Coronary artery (tissue), 2 donors: ENCODE data around the gene FCSK.

Experiments used
- DNase-seq: peaks from one replicate; pipeline ENCODE4 v3.0.0-alpha.2; 2017; ENCODE audit warnings: low spot score
- H3K27ac ChIP-seq, 2 donors: fragments of 200-600 bp; sonication (generic); one replicate each; pipeline ENCODE4 v1.5.1; 2016 to 2019
- H3K4me3 ChIP-seq: fragments of 200-600 bp; sonication (generic); 2 replicates; pipeline ENCODE4 v1.5.1; 2016; ENCODE audit warnings: mild to moderate bottlenecking, moderate library complexity
- TF ChIP-seq, protein P1 (sequence below): fragments of 200-600 bp; sonication (generic); IDR thresholded peaks from one replicate; pipeline ENCODE4 v1.5.1; 2019; ENCODE audit warnings: antibody characterized with exemption

FCSK gene

DNA sequence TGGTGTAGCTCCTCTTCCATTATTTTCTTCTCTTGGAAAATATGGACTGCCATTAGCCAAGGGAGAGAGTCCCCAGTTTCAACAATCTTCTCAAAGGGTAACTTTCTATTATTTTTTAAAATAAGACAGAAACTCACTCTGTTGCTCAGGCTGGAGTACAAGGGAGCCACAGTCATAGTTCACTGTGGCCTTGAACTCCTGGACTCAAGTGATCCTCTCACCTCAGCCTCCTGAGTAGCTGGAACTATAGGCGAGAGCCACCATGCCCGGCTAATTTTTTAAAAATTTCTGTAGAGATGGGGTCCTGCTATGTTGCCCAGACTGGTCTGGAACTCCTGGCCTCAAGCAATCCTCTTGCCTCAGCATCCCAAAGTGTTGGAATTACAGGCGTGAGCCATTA is 55.8 kb downstream of the FCSK start:
- TF ChIP-seq, protein P1, sequence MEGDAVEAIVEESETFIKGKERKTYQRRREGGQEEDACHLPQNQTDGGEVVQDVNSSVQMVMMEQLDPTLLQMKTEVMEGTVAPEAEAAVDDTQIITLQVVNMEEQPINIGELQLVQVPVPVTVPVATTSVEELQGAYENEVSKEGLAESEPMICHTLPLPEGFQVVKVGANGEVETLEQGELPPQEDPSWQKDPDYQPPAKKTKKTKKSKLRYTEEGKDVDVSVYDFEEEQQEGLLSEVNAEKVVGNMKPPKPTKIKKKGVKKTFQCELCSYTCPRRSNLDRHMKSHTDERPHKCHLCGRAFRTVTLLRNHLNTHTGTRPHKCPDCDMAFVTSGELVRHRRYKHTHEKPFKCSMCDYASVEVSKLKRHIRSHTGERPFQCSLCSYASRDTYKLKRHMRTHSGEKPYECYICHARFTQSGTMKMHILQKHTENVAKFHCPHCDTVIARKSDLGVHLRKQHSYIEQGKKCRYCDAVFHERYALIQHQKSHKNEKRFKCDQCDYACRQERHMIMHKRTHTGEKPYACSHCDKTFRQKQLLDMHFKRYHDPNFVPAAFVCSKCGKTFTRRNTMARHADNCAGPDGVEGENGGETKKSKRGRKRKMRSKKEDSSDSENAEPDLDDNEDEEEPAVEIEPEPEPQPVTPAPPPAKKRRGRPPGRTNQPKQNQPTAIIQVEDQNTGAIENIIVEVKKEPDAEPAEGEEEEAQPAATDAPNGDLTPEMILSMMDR, result no peak
- Histone ChIP-seq H3K4me3 (no peak overlapping the region), H3K27ac (no peak overlapping the region)
- DNase-seq, result no peak

DNA sequence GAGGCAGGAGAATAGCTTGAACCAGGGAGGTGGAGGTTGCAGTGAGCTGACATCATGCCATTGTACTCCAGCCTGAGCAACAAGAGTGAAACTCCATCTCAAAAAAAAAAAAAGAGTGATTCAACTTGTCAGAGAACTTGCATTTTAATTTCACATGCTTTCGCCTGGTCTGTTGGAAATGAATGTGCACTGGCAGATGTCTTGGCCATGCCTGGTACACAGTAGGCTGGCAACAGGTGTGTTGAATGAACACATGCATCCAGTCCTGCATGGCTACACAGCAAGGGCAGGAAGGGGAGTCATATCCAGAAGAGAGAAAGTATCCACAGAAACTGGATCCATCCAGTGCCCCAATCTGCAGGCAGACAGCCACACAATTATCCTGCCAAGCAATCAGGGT is 57.4 kb downstream of the FCSK start:
- TF ChIP-seq, protein P1, result no peak
- H3K4me3 ChIP-seq, result no peak overlapping the region
- H3K27ac ChIP-seq, result no peak overlapping the region
- no peak for DNase-seq

DNA sequence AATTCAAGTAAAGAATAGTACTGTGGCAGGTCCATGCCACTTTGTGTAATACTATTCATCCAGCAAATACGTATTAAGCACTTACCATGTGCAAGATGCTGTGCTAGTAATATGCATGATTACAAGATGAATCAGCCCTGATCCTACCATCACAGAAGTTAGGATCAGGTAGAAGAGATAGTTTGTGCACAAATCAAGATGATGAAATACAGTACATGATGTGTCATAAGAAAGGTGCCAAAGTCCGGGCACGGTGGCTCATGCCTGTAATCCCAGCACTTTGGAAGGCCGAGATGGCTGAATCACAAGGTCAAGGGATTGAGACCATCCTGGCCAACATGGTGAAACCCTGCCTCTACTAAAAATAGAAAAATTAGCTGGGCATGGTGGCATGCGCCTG is 58.1 kb downstream of the FCSK start:
- TF ChIP-seq, protein P1, result no peak
- H3K27ac ChIP-seq, result no peak overlapping the region

DNA sequence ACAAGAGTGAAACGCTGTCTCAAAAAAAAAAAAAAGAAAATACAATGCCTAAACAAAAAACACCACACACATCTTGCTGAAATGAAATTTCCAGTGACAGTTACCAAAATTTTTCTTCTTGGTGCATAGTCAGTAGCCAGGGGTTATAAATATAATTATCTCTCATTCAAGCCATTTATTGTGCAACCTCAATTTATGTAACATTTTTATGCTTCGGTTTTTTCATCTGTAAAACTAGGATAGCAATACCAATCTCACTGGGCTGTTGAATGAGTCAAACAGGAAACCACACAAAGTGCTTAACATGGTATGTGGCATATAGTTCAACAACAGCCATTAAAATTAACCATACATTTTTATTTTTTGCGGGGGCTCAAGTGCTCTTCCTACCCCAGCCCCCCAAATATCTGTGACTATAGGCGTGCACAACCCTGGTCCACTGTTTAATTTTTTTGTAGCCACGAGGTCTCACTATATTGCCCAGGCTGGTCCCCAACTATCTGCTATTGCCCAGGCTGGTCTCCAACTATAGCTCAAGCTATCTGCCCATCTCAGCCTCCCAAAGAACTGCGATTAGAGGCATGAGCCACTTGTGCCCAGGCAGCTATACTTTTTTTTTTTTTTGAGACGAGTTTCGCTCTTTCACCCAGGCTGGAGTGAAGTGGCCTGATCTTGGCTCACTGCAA is 66.4 kb downstream of the FCSK start:
- no peak overlapping the region for H3K27ac ChIP-seq
- TF ChIP-seq, protein P1, result no peak
- H3K4me3 ChIP-seq, result no peak overlapping the region
- DNase-seq, result no peak

More for the DNA sequence above, 58.1 kb downstream of the FCSK start:
- DNase-seq, result no peak
- H3K4me3 ChIP-seq, result no peak overlapping the region

DNA sequence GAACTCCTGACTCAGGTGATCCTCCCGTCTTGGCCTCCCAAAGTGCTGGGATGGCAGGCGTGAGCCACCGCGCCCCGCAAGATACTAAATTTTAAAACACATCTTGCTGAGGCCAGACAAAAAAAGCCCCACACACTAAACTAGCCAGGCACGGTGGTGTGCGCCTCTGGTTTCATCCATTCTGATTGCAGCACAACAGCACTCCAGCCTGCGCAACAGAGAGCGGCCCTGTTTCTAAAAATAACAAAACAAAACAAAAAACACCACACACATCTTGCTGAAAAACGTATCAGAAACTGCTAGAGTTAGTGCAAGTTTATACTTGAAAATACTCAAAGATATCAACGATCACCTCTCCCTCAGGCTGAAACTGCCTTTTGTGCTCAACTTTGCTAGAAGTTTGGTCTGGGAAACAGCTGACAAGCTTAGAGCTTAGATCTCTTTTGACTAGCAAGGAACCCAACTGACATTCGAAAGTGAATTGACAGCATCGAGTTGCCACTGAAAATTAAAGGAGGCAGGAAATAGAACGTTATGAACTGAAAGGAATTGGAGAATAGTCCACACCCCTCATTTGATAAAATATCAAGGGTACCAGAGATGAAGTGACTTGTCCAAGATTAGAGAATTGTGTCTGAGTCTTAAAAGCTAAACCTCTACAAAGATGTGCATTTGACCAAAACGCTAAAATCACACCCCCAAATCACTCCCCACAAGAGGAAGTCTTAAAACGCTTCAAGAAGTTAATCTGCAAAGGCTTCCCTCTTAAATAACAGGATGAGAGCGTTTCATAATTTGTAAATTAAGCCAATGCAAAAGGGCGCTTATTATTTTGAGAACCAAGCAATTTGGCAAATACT is 68.1 kb downstream of the FCSK start:
- DNase-seq, result no peak
- H3K27ac ChIP-seq, result peak overlapping the region in 1 of 2 donors; percentile 83
- TF ChIP-seq, protein P1, result no peak
- H3K4me3 ChIP-seq, result peak overlapping the region; percentile 84

DNA sequence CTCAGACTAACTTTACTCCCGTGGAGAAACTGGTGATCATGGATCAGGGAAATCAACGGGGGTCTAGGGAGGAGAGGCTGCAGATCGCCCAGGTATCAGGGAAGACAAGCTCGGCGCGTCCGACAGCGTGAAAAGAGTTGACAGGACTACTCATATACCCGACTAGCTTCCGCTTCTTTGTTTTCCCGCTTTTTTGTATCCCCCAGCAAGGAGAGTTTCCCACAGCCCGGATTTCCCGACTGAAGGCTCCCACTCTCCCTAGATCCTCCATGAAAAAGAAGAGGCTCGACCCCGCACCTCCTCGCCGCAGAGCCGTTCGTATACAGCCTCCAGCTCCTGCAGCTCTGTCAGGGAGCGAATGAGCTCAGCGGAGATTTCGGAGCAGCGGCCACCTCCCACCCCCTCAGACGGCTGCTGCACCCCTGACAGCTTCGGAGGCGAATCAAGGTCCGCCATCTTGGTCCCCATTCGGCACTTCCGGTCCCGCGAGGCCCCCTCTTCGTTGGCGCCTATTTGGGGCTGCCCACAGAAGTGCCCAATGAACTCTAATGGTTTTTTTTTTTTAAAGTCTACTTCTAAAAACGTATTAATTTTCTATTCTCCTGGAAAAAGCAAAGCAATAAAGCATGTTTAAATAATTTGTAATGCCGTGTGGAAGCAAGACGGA is 68.8 kb downstream of the FCSK start, which contains the start of gene COG4:
Gene COG4 (minus strand): TSS at position 479 of the 667 bp plus-strand sequence. CDS start 11 bp downstream, at position 468.
- TF ChIP-seq, protein P1, result no peak
- H3K27ac ChIP-seq, result peak within 1 kb of the TSS; percentile 89
- DNase-seq, result peak; percentile 85
- H3K4me3 ChIP-seq, result peak within 1 kb of the TSS; percentile 84
